Measurements from ENCODE around the gene CHN2.

Gene CHN2

GRCh38 chr7:29288181-29289091 lies 93.9 kb downstream of the CHN2 start:
- no peak for DNase-seq

GRCh38 chr7:29289156-29290021 lies 94.8 kb downstream of the CHN2 start:
- no peak for DNase-seq

DNA sequence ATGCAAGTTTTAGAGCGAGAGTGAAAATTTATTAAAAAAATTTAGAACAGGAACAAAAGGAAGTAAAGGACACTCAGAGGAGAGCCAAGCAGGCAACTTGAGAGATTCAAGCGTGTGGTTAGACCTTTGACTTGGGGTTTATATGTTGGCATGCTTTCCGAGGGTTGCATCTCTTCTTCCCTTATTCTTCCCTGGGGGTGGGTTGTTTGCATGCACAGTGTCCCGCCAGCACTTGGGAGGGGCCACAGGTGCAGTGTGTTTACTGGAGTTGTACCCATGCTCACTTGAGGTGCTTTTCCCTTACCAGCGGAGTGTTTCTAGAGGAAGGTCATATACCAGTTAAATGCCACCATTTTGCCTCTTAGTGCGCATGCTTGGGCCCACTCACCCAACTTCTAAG lies 96.3 kb downstream of the CHN2 start:
- DNase-seq = no peak

DNA sequence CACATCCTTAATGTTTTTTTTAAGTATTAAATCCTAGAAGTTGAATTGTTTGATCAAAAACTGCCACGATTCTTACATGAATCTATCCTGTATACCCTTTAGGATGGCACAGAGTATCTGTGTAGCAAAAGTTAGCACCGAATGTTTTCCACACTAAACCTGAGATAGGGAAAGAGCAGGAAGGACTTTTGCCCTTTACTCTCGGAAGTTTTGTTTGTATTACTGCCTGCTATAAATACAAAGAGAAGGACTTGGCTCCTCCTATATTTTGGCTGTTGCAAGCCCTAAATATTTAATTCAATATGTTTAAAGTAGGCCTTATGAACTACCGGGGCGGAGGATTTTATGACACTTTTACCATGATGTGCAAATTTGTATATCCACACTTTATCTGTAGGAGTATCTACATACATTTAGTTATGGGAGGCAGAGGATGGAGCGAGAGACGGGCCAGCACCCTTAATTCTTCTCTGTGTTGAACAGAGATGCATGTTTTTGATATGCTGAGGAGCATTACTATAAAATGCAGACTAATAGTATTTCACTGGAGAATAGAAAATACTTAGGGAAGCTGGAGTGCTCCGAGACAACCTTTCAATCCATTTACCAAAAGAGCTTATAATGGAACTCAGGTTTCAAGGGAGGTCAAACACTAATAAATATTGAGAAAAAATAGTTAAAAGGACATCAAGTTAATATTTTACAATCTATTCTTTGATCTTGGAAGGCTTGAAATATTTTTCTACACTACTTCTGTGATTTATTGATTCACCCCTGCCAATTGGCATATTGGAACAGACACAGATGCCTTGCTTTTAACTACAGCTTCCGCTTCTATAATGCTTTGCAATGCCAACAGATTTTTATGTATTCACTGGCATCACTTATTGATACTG lies 97.4 kb downstream of the CHN2 start:
- DNase-seq = no peak

GRCh38 chr7:29292886-29293658 lies 98.5 kb downstream of the CHN2 start:
- no peak for DNase-seq

GRCh38 chr7:29296421-29296820 lies 101.8 kb downstream of the CHN2 start:
- DNase-seq = no peak

- peak; percentile 30 for DNase-seq
These were observed 102.8 kb downstream of the CHN2 start for GRCh38 chr7:29297194-29297890.

DNA sequence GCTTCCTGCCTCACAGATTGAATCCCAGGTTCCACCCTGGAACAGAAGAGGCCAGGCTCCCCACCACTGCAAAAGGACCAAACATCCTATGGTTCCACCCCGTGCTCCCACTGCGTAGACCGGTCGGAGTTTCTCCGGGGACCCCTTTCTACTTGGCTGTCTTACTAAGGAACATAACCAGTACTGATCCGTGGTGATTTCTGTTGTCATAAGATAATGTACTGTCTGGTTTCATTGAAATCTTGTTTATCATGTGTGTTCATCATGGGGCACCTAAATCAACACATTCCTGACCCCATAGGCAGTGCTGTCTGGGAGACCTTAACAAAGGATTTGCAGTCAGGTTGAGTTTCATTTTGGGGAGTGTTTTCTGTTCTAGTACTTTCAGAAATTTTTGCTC lies 104.5 kb downstream of the CHN2 start:
- no peak for DNase-seq

DNA sequence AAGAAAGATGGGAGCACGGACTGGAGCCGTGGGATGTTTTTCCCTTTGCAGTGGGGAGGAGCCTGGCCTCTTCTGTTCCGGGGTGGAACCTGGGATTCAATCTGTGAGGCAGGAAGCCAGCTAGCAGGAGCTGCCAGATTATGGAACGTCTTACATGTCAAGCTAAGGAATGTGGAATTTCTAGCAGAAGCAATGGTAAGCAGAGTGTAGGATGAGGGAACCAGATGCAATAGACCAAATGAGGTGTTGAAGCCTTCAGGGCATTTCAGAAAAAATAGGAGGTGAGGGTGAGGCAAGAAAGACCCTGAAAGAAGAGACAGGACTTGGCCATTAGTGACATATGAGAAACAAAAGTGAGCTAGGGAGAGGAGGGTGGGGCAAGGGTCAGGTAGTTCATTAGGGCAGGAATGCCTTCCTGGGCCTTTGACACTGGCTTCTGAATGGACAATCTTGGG lies 105.5 kb downstream of the CHN2 start:
- DNase-seq = no peak

DNA sequence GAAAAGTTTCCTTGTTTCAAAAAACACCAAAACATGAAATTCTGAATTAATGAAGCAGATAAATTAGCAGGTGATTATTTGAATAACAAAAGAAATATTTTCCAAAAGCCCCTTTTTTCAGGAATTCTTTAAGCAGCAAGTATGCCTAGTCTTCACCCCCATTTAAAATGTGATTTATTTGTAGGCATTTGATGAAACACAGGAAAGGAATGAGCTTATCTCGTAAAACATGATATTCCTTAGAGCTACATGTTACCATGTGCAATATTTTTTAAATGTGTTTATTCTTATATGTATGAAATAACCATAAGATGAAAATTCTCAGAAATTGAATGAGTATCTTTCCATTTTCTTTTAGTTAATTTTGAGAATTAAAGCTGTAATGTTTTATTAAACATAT lies 106.1 kb downstream of the CHN2 start:
- no peak for DNase-seq

GRCh38 chr7:29302666-29303395 lies 108.3 kb downstream of the CHN2 start:
- DNase-seq = no peak

DNA sequence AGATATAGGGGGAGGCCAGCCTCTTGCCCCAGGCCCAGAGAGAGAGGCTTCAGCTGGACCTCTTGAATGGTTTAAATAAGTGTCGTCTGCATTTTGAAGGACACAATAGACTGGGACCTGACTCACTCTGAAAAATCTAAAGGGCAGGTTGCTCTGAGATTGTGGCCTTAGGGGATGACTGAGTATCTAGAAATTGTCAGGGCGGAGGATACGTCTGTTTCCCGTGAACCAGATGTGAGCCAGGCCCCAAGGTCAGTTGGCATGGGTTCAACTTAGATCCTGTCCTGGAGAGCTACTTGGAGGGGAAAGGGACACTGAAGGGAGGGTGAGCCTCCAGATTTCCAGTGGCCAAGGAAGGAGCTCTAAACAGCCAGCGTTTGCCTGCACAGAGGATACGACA lies 110.2 kb downstream of the CHN2 start:
- DNase-seq = no peak

GRCh38 chr7:29306319-29306991 lies 111.9 kb downstream of the CHN2 start:
- DNase-seq = no peak

DNA sequence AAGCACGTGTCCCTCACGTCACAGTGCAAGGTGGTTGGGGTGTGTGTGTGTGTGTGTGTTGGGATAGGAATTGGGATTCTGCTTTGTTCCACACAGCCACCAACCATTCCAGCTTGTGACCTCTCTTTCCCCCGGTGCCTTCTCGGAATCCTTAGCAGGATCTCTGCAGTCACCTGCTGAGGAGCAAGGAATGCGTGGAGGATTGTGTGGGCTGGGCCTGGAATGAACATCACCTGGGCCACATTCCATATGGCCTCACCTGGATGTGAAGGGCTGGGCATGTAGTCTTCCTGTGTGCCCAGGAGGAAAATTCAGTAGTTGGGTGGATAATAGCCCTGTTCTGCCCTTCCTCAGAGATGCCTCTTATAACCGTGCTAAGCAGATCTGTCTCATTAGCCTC lies 113.8 kb downstream of the CHN2 start:
- DNase-seq = no peak

DNA sequence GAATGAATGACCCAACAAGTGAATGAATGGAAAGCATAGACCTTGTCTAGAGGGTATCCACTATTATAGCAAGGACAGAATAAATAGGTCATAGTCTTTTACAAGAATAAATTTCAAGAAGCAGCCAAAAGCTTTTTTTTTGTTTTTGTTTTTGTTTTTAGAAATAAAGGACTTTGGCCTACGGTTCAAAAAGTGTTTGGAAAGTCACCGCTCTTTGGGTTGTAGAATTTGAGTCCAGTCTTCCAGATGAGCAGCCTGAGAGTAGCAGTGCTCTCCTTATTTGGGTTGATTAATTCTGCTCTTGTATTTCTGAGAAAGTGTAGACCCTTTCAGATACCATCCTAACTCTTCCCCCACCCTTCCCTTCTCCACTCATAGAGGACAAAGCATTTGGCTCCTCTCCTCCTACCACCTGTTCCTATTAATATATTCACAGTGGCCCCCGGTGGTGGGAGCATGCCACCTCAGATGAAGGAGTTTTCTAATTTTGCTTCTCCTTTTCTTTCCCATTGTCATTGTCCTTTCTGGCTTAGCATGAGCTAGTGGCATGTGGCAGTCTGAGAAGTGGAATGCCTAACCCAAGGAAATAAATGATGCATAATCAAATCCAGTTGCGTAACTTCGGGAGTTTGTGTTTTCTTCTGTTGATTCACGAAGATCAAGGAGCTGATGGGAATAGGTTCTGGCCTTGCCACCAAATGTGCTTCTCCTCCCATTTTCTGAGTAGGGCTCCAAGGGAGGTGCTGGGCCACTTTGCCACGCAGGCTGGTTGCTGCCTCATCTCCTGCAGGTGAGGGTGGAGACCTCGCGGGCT lies 114.7 kb downstream of the CHN2 start:
- DNase-seq = no peak

DNA sequence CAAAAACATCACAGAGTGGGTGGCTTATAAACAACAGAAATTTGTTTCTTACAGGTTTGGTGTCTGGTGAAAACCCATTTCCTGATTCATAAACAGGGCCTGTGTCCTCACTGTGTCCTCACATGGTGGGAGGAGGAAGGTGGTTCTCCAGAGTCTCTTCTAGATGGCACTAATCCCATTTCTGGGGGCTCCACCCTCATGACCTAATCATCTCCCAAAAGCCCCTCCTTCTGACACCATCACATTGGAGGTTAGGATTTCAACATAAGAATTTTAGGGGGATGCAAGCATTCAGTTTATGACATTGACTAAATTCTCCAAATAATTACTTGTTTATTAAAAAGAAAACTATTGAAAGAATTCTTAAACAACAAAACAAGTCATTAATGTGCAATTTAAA lies 116.0 kb downstream of the CHN2 start:
- DNase-seq = no peak

GRCh38 chr7:29311314-29311713 lies 116.7 kb downstream of the CHN2 start:
- DNase-seq = no peak

GRCh38 chr7:29314148-29314547 lies 119.6 kb downstream of the CHN2 start:
- DNase-seq = no peak
